DLD1 (cell line): Measurements from ENCODE around the gene SLC43A3.

ENCODE experiments used
- in situ Hi-C: cut with HindIII; loops from 2 replicates; pipeline ENCODE4 v1.10.0; 2017; ENCODE audit warnings: low sequenced_read_pairs

Gene SLC43A3

GRCh38 chr11:57430952-57431351, 4.0 kb upstream of the SLC43A3 start:
- in situ Hi-C loops = no loop called here

- in situ Hi-C loops = no loop called here
These were observed 3.0 kb upstream of the SLC43A3 start for GRCh38 chr11:57429946-57430345.

GRCh38 chr11:57428643-57429042, 1.7 kb upstream of the SLC43A3 start:
- in situ Hi-C loops = no loop called here

GRCh38 chr11:57427727-57428082, 784 bp upstream of the SLC43A3 start:
- in situ Hi-C loops = no loop called here

DNA sequence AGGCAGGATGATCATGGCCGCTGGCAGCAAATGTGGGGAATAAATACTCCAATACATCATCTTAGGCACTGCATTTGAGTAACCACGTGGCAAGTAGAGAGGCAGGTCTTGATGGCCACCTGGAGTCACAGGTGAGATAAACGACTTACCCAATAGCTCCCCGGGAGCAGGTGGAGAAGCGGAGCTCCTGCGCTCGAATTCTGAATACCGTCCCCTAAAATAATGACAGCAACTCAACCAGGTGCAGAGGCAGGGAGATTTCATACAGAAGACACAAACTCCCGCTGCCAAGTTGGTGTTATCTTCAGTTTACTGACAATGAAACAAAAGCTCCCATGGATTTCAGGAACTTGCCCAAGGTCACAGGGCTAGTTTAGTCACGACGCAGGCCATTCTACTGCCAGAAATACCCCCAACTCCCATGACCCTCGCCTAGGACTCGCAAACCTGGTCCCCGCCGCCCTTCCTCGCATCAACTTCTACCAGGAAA, 437 bp downstream of the SLC43A3 start:
- in situ Hi-C loops = no loop called here

- in situ Hi-C loops = no loop called here
These were observed 1.1 kb downstream of the SLC43A3 start for GRCh38 chr11:57425565-57426438.

- in situ Hi-C loops = no loop called here
These were observed 1.9 kb downstream of the SLC43A3 start for GRCh38 chr11:57424792-57425564.

DNA sequence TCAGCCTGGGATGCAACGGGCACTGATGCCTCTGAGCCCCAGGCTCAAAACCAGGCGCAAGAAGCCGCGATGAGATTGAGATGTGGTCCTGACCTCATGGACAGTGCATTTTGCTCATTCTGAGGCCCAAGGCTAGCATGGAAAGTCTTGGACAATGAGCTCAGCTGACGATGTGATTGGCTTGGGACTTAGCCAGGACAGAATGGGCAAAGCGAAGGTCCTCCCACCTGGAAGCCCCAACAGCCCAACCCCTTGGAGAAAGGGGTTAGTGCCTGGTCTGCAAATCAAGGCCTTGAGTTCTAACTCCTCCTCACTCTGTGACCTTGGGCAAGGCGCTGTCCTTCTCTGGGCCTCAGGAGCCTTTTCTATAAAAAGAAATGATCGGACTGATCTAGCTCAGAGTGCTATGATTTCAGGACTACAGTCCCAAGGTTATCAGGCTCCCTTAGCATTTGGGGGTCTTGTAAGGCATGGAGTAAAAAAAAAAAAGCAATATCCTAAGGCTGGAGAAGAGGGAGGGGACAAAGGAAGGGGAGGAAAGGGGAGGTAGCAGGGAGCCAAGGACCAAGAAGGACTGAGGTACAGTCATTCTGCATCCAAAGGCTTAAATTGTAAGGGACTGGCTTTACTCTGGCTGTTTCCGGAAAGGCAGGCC, 2.7 kb downstream of the SLC43A3 start:
- in situ Hi-C loops = no loop called here

GRCh38 chr11:57422669-57423068, 4.3 kb downstream of the SLC43A3 start:
- in situ Hi-C loops = no loop called here

DNA sequence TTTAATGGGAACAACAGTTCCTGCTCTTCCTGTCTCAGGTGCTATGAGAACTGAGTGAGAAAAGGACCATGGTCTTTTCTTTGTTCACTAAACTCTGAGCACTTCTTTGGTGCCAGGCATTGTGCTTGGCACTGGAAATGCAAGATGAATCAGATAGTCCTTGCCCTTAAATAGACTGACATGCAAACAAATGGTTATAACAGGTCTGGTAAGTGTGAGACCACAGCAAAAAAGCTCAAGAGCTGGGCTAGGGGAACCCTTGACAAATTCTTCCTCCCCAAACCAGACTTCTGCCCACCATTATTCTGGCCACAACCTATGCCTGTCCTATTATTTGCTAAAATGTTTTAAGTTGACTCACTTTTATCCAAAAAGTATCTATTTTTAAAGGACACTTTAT, 5.1 kb downstream of the SLC43A3 start:
- in situ Hi-C loops = no loop called here

GRCh38 chr11:57421066-57421465, 5.9 kb downstream of the SLC43A3 start:
- in situ Hi-C loops = no loop called here

DNA sequence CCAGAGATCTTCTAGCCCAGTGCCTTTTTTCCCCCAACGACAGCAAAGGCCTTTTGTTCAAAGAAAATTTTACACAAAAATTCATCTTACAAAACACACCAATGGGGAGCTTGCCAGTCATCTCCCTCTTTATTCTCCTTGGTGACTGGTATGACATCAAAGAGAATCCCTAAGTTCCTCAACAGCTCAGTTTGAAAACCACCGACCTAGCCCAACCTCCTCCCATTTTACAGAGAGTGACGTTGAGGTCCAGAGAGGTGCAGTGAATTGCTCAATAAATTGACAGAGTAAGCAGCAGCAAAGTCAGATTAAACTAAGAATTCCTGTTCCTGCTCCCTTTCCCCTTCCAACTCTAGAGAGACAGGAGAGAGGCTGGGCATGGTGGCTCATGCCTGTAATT, 7.8 kb downstream of the SLC43A3 start:
- in situ Hi-C loops = no loop called here

DNA sequence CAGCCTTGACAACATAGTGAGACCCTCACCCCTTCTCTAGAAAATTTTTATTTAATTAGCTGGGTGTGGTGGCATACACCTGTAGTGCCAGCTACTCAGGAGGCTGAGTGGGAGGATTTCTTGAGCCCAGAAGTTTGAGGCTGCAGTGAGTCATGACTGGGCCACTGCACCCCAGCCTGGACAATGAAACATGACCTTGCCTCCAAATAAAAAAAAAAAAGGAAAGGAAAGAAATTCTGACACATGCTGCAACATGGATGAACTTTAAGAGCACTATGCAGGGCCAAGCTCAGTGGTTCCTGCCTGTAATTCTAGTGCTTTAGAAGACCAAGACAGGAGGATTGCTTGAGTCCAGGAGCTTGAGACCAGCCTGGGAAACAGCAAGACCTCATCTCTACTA, 8.8 kb downstream of the SLC43A3 start:
- in situ Hi-C loops = no loop called here

- in situ Hi-C loops = no loop called here
These were observed 9.9 kb downstream of the SLC43A3 start for GRCh38 chr11:57417056-57417455.

DNA sequence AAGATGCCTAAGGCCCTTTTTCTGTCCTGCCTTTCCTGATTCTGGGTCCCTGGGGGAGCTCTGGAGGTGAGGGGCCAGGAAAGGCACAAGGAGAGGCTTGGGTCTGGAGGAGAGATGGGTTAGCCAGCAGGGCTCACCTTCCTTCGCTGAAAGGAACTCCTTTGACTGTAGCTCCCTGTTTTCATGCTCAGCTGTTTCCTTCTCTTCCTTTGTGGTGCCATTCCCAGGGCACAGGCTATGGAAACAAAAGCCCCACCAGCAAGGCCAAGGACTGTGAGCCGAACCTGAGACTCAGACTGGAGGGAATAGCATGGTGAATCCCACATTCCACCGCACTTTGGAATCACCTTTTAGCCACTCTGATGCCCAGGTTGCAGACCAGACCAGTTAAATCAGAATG, 10.5 kb downstream of the SLC43A3 start:
- in situ Hi-C loops = no loop called here

GRCh38 chr11:57414612-57415212, 12.2 kb downstream of the SLC43A3 start:
- in situ Hi-C loops = no loop called here

GRCh38 chr11:57413681-57414080, 13.2 kb downstream of the SLC43A3 start:
- in situ Hi-C loops = no loop called here

- in situ Hi-C loops = no loop called here
These were observed 16.6 kb downstream of the SLC43A3 start for GRCh38 chr11:57410287-57410686.

GRCh38 chr11:57409321-57410100, 17.4 kb downstream of the SLC43A3 start:
- in situ Hi-C loops = no loop called here

GRCh38 chr11:57408771-57409170, 18.1 kb downstream of the SLC43A3 start:
- in situ Hi-C loops = no loop called here
